NCI-H774 (cell line): ENCODE results near the gene LRRC30.
A peak's percentile ranks its signal among the peaks of the same experiment; 100 is the strongest.
"Not testable (repeated sequence)": the region's sequence is repeated elsewhere in the genome, so short reads cannot be mapped to it uniquely, and the experiment has no call there.

Experiments
- DNase-seq: peaks from one replicate; lab custom pipeline; 2025; lab: John Stamatoyannopoulos, UW

Gene LRRC30

GRCh38 chr18:7230626-7231349, at the start of gene LRRC30:
TSS of gene LRRC30 (plus strand) at chr18:7231089. CDS start at chr18:7231139, 50 bp downstream.
- no peak for DNase-seq

GRCh38 chr18:7185701-7186100, 45.2 kb upstream of the LRRC30 start:
- DNase-seq: no peak

GRCh38 chr18:7190547-7191156, 40.2 kb upstream of the LRRC30 start:
- no peak for DNase-seq

- no peak for DNase-seq
Measured at GRCh38 chr18:7191736-7192135, 39.2 kb upstream of the LRRC30 start.

GRCh38 chr18:7195266-7195665, 35.6 kb upstream of the LRRC30 start:
- DNase-seq: no peak

- DNase-seq: no peak
Measured at GRCh38 chr18:7196421-7196820, 34.5 kb upstream of the LRRC30 start.

GRCh38 chr18:7197854-7198253, 33.0 kb upstream of the LRRC30 start:
- no peak for DNase-seq

- DNase-seq: no peak
Measured at GRCh38 chr18:7198326-7198725, 32.6 kb upstream of the LRRC30 start.

- no peak for DNase-seq
Measured at GRCh38 chr18:7201096-7201495, 29.8 kb upstream of the LRRC30 start.

GRCh38 chr18:7202169-7202568, 28.7 kb upstream of the LRRC30 start:
- DNase-seq: no peak

- DNase-seq: not testable (repeated sequence)
Measured at GRCh38 chr18:7203601-7204000, 27.3 kb upstream of the LRRC30 start.

GRCh38 chr18:7205346-7205745, 25.5 kb upstream of the LRRC30 start:
- DNase-seq: no peak

- no peak for DNase-seq
Measured at GRCh38 chr18:7206217-7206616, 24.7 kb upstream of the LRRC30 start.

GRCh38 chr18:7207366-7207915, 23.4 kb upstream of the LRRC30 start:
- no peak for DNase-seq

GRCh38 chr18:7221424-7222155, 9.3 kb upstream of the LRRC30 start:
- peak; percentile 4 for DNase-seq

- no peak for DNase-seq
Measured at GRCh38 chr18:7224198-7224597, 6.7 kb upstream of the LRRC30 start.

- DNase-seq: no peak
Measured at GRCh38 chr18:7232218-7232617, 1.3 kb downstream of the LRRC30 start.

GRCh38 chr18:7233134-7233810, 2.4 kb downstream of the LRRC30 start:
- no peak for DNase-seq

- DNase-seq: no peak
Measured at GRCh38 chr18:7234091-7234490, 3.2 kb downstream of the LRRC30 start.

GRCh38 chr18:7234956-7235355, 4.1 kb downstream of the LRRC30 start:
- DNase-seq: no peak

- no peak for DNase-seq
Measured at GRCh38 chr18:7236072-7236471, 5.2 kb downstream of the LRRC30 start.

- DNase-seq: no peak
Measured at GRCh38 chr18:7236933-7237332, 6.0 kb downstream of the LRRC30 start.
